IPS-18a (cell line): Measurements from ENCODE around the gene FAM240A.
A peak's percentile ranks its signal among the peaks of the same experiment; 100 is the strongest.

Experiments used
- H3K27ac ChIP-seq: one replicate; pipeline ENCODE4 v1.5.1; 2013; ENCODE audit warnings: low read length
- H3K27me3 ChIP-seq: one replicate; pipeline ENCODE4 v1.6.1; 2013; ENCODE audit warnings: mild to moderate bottlenecking, low read length; ENCODE audit not compliant: control insufficient read depth, insufficient read depth
- H3K36me3 ChIP-seq: one replicate; pipeline ENCODE4 v1.6.1; 2013; ENCODE audit warnings: low read depth, low read length; ENCODE audit not compliant: control insufficient read depth
- H3K4me1 ChIP-seq: one replicate; pipeline ENCODE4 v1.6.1; 2013; ENCODE audit warnings: low read depth, low read length; ENCODE audit not compliant: control insufficient read depth
- H3K4me3 ChIP-seq: one replicate; pipeline ENCODE4 v1.5.1; 2013; ENCODE audit warnings: low read length
- H3K9ac ChIP-seq: one replicate; pipeline ENCODE4 v1.6.1; 2013; ENCODE audit warnings: mild to moderate bottlenecking, low read length, moderate library complexity
- H3K9me3 ChIP-seq: one replicate; pipeline ENCODE4 v1.6.1; 2013; ENCODE audit warnings: low read depth, low read length; ENCODE audit not compliant: control insufficient read depth

Gene FAM240A

GRCh38 chr3:46612324-46612723, at the start of gene FAM240A:
Gene FAM240A, plus strand, starts transcription at chr3:46612525. Its CDS starts 159 bp downstream, at chr3:46612684.
- H3K4me1 ChIP-seq, result peaks cover 10% of the 10 kb centered on the region
- no peak within 1 kb of the TSS for H3K27ac ChIP-seq
- H3K9me3 ChIP-seq, result no peaks in the 10 kb centered on the region
- H3K9ac ChIP-seq, result no peak within 1 kb of the TSS
- H3K4me3 ChIP-seq, result no peak within 1 kb of the TSS
- no peaks in the 10 kb centered on the region for H3K36me3 ChIP-seq
- H3K27me3 ChIP-seq, result no peaks in the 10 kb centered on the region

- no peak overlapping the region for H3K27ac ChIP-seq
- peaks cover 8% of the 10 kb centered on the region for H3K27me3 ChIP-seq
- peaks cover 34% of the 10 kb centered on the region for H3K4me1 ChIP-seq
- H3K9me3 ChIP-seq, result peaks cover 3% of the 10 kb centered on the region
- no peak overlapping the region for H3K4me3 ChIP-seq
- H3K9ac ChIP-seq, result no peak overlapping the region
- H3K36me3 ChIP-seq, result no peaks in the 10 kb centered on the region
Observed at GRCh38 chr3:46564190-46565021, 47.9 kb upstream of the FAM240A start.

- H3K9ac ChIP-seq, result no peak overlapping the region
- no peak overlapping the region for H3K27ac ChIP-seq
- no peaks in the 10 kb centered on the region for H3K36me3 ChIP-seq
- H3K9me3 ChIP-seq, result peaks cover 3% of the 10 kb centered on the region
- peak overlapping the region; percentile 57 for H3K4me3 ChIP-seq
- H3K4me1 ChIP-seq, result peaks cover 34% of the 10 kb centered on the region
- peaks cover 8% of the 10 kb centered on the region for H3K27me3 ChIP-seq
Observed at GRCh38 chr3:46565077-46565476, 47.2 kb upstream of the FAM240A start.

GRCh38 chr3:46565607-46566039, 46.7 kb upstream of the FAM240A start:
- Histone ChIP-seq H3K9ac (peak overlapping the region; percentile 40), H3K27ac (no peak overlapping the region), H3K4me3 (peak overlapping the region; percentile 57)

GRCh38 chr3:46566040-46566641, 46.2 kb upstream of the FAM240A start, which contains the start of gene LRRC2:
Gene LRRC2, minus strand, starts transcription at chr3:46566302. Its CDS starts 14,711 bp downstream, at chr3:46551591.
- Histone ChIP-seq H3K27me3 (peaks cover 8% of the 10 kb centered on the region), H3K27ac (no peak within 1 kb of the TSS), H3K4me3 (peak within 1 kb of the TSS; percentile 57)

More at GRCh38 chr3:46565607-46566039, 46.7 kb upstream of the FAM240A start:
- Histone ChIP-seq H3K36me3 (no peaks in the 10 kb centered on the region), H3K9me3 (peaks cover 3% of the 10 kb centered on the region), H3K4me1 (peaks cover 33% of the 10 kb centered on the region), H3K27me3 (peaks cover 8% of the 10 kb centered on the region)

GRCh38 chr3:46571684-46572083, 40.6 kb upstream of the FAM240A start:
- H3K27me3 ChIP-seq, result peaks cover 4% of the 10 kb centered on the region
- no peaks in the 10 kb centered on the region for H3K36me3 ChIP-seq
- no peak overlapping the region for H3K9ac ChIP-seq
- no peak overlapping the region for H3K4me3 ChIP-seq
- H3K9me3 ChIP-seq, result no peaks in the 10 kb centered on the region
- no peak overlapping the region for H3K27ac ChIP-seq
- peaks cover 42% of the 10 kb centered on the region for H3K4me1 ChIP-seq

More at GRCh38 chr3:46566040-46566641, 46.2 kb upstream of the FAM240A start, which contains the start of gene LRRC2:
- H3K36me3 ChIP-seq, result no peaks in the 10 kb centered on the region
- H3K9ac ChIP-seq, result peak within 1 kb of the TSS; percentile 40
- peaks cover 28% of the 10 kb centered on the region for H3K4me1 ChIP-seq
- peaks cover 3% of the 10 kb centered on the region for H3K9me3 ChIP-seq

GRCh38 chr3:46573701-46574100, 38.6 kb upstream of the FAM240A start:
- Histone ChIP-seq H3K27me3 (peaks cover 20% of the 10 kb centered on the region), H3K4me3 (peak overlapping the region; percentile 95), H3K4me1 (peaks cover 42% of the 10 kb centered on the region), H3K27ac (peak overlapping the region; percentile 84), H3K36me3 (no peaks in the 10 kb centered on the region), H3K9ac (peak overlapping the region; percentile 44), H3K9me3 (no peaks in the 10 kb centered on the region)

GRCh38 chr3:46574243-46574646, 38.1 kb upstream of the FAM240A start:
- no peaks in the 10 kb centered on the region for H3K9me3 ChIP-seq
- peaks cover 26% of the 10 kb centered on the region for H3K27me3 ChIP-seq
- peak overlapping the region; percentile 44 for H3K9ac ChIP-seq
- peak overlapping the region; percentile 95 for H3K4me3 ChIP-seq
- peaks cover 43% of the 10 kb centered on the region for H3K4me1 ChIP-seq
- peaks cover 4% of the 10 kb centered on the region for H3K36me3 ChIP-seq
- H3K27ac ChIP-seq, result peak overlapping the region; percentile 84

- peak overlapping the region; percentile 32 for H3K27ac ChIP-seq
- H3K9ac ChIP-seq, result peak overlapping the region; percentile 69
- peaks cover 50% of the 10 kb centered on the region for H3K4me1 ChIP-seq
- no peaks in the 10 kb centered on the region for H3K9me3 ChIP-seq
- peaks cover 12% of the 10 kb centered on the region for H3K36me3 ChIP-seq
- peak overlapping the region; percentile 95 for H3K4me3 ChIP-seq
- H3K27me3 ChIP-seq, result peaks cover 31% of the 10 kb centered on the region
Observed at GRCh38 chr3:46574881-46575576, 37.3 kb upstream of the FAM240A start.

- Histone ChIP-seq H3K27me3 (peaks cover 31% of the 10 kb centered on the region), H3K4me1 (peaks cover 57% of the 10 kb centered on the region), H3K9ac (peak overlapping the region; percentile 69), H3K36me3 (peaks cover 19% of the 10 kb centered on the region), H3K9me3 (no peaks in the 10 kb centered on the region), H3K4me3 (peak overlapping the region; percentile 95), H3K27ac (peak overlapping the region; percentile 50)
Observed at GRCh38 chr3:46575577-46576222, 36.6 kb upstream of the FAM240A start.

- H3K27ac ChIP-seq, result peak overlapping the region; percentile 81
- peaks cover 31% of the 10 kb centered on the region for H3K27me3 ChIP-seq
- peaks cover 58% of the 10 kb centered on the region for H3K4me1 ChIP-seq
- H3K9ac ChIP-seq, result peak overlapping the region; percentile 69
- H3K36me3 ChIP-seq, result peaks cover 26% of the 10 kb centered on the region
- peak overlapping the region; percentile 95 for H3K4me3 ChIP-seq
- no peaks in the 10 kb centered on the region for H3K9me3 ChIP-seq
Observed at GRCh38 chr3:46576386-46576785, 35.9 kb upstream of the FAM240A start.
